Vagina (tissue), 2 donors: ENCODE results near the gene MAP7.

Experiments used
- CTCF ChIP-seq, 3 experiments: fragments of 450-650 bp in 2 of 3; fragments of 200-600 bp in 1 of 3; sonication (generic) in 1 of 3; IDR thresholded peaks; one replicate each; pipeline ENCODE4 v1.5.1; 2017 to 2019; ENCODE audit warnings: antibody characterized with exemption in 3 of 3, mild to moderate bottlenecking in 2 of 3, moderate library complexity in 2 of 3
- POLR2A ChIP-seq, 2 donors: fragments of 450-650 bp; IDR thresholded peaks; one replicate each; pipeline ENCODE4 v1.6.1; 2017; ENCODE audit warnings: antibody characterized with exemption in 2 of 2, mild to moderate bottlenecking in 2 of 2, moderate library complexity in 2 of 2
- POLR2AphosphoS5 ChIP-seq, 2 donors: sonication (generic); formaldehyde crosslinking; IDR thresholded peaks; one replicate each; pipeline ENCODE4 v1.9.0; 2017; ENCODE audit warnings: antibody characterized with exemption in 2 of 2, mild to moderate bottlenecking in 2 of 2, low read depth in 1 of 2; ENCODE audit not compliant: insufficient read depth in 1 of 2

GRCh38 chr6:136506124-136506799 is 44.0 kb downstream of the MAP7 start:
- no peak for TF ChIP-seq CTCF (IDR thresholded peaks at IDR 0.05)
- no peak for TF ChIP-seq POLR2A (IDR thresholded peaks at IDR 0.05)
- TF ChIP-seq POLR2AphosphoS5 (IDR thresholded peaks at IDR 0.05; ENCODE audit: insufficient read depth in 1 of 2, low read depth in 1 of 2): no peak
